ENCODE results near the gene PCDH9.

GRCh38 chr13:66546534-66547379 is 683.4 kb downstream of the PCDH9 start:
- TF ChIP-seq CTCF (IDR thresholded peaks at IDR 0.05), result no peak
- TF ChIP-seq POLR2A (IDR thresholded peaks at IDR 0.05), result no peak

Measured in upper lobe of left lung (tissue), 4 donors.